AG04450 (cell line): ENCODE data around the gene ZNF783. TPM values are rescaled to one million over a fixed set of nuclear protein-coding genes. Genes with fewer than 3 reads are reported as not detected.

Source experiments
- CTCF ChIA-PET: fragments of 300-600, 350-600 bp; formaldehyde crosslinking; extraction: SDS; loops from one replicate; lab custom pipeline; 2022; ENCODE audit warnings: antibody characterized with exemption, inconsistent platforms; lab: Charles Lee
- POLR2A ChIA-PET: fragments of 350-600 bp; formaldehyde crosslinking; extraction: SDS; loops from one replicate; lab custom pipeline; 2021; ENCODE audit warnings: antibody characterized with exemption, inconsistent platforms; lab: Yijun Ruan, JAX
- DNase-seq: peaks from one replicate; pipeline ENCODE4 v3.0.0-alpha.2; 2011; ENCODE audit warnings: low read depth, low spot score
- H3K27ac ChIP-seq: one replicate; pipeline ENCODE4 v1.5.1; 2012; ENCODE audit warnings: low read depth, low read length, control low read depth
- H3K27me3 ChIP-seq: one replicate; pipeline ENCODE4 v1.6.0; 2012; ENCODE audit warnings: low read length; ENCODE audit not compliant: control insufficient read depth, insufficient read depth
- H3K4me3 ChIP-seq: 2 replicates; pipeline ENCODE4 v1.5.1; 2011; ENCODE audit warnings: mild to moderate bottlenecking, low read depth, low read length, control low read depth
- H3K9me3 ChIP-seq: 2 replicates; pipeline ENCODE4 v1.5.1; 2012; ENCODE audit warnings: low read length; ENCODE audit not compliant: control insufficient read depth, insufficient read depth
- polyA plus RNA-seq: library from polyadenylated mRNA; depleted of rRNA; stranded (reverse); fragments of >200 nt; gene quantifications from 2 replicates; pipeline ENCODE4 v1.2.3, GENCODE V29; 2011
- TF ChIP-seq, protein P1 (sequence below): IDR thresholded peaks from 2 replicates; pipeline ENCODE4 v1.5.1; 2011; ENCODE audit warnings: low read depth, low read length, control low read depth, inconsistent platforms

Gene ZNF783
- polyA plus RNA-seq, 1 experiment: 5.2 TPM

DNA sequence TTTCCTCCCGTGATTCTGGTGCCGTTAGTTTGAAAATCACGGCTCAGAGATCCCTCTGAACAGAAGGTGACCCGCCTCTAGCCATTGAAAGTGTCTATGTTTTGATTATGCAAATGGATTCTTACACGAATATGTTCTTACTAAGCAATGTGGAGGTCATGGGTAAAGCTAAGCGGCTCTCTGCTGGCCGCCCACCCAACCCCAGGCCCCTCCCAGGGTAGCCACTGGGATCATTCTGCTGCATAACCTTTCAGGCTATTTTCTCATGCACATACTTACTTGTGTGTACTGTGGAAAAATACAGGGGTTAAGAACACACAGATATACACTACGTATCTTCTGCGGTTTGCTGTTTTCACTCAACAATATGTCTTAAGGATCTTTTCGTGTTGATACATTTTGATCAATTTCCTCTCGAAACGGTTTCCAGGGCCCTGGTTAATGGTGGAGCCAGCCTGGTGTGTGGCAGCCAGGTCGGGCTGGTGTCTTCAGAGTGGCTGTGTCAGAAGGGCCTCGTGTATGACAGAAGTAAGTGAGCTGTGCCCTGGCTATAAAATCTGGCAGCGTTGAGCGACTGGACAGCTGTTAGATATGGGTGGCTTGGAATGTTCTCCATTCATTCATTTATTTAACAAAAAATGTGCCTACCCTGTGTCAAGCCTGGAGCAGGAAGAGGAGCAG, 29.9 kb downstream of the ZNF783 start:
- H3K4me3 ChIP-seq: no peak overlapping the region
- POLR2A ChIA-PET: interaction anchor here (0.6 kb wide), 1 partner anchor 33 kb away, joined by 11 read pairs; no protein-coding TSS in a partner anchor
- no peak for DNase-seq

DNA sequence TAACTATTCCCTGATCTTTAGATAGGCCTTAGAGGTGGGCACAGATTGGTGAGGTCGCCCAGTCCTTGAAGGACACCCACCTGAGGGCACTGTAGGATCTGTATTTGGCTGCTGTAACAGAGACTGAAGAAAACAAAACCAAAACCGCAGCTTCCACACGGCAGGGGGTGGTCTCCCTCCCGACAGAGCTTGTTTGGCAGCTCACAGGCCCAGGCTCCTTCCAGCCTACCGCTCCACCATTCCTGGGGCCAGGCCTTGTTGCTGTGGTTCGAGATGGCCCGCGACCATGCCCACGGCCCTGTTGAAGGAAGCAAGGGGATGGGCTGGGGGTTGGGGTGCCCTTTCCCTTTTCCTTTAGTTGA, 30.4 kb downstream of the ZNF783 start:
- TF ChIP-seq, protein P1, sequence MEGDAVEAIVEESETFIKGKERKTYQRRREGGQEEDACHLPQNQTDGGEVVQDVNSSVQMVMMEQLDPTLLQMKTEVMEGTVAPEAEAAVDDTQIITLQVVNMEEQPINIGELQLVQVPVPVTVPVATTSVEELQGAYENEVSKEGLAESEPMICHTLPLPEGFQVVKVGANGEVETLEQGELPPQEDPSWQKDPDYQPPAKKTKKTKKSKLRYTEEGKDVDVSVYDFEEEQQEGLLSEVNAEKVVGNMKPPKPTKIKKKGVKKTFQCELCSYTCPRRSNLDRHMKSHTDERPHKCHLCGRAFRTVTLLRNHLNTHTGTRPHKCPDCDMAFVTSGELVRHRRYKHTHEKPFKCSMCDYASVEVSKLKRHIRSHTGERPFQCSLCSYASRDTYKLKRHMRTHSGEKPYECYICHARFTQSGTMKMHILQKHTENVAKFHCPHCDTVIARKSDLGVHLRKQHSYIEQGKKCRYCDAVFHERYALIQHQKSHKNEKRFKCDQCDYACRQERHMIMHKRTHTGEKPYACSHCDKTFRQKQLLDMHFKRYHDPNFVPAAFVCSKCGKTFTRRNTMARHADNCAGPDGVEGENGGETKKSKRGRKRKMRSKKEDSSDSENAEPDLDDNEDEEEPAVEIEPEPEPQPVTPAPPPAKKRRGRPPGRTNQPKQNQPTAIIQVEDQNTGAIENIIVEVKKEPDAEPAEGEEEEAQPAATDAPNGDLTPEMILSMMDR: no peak
- no peak overlapping the region for H3K27ac ChIP-seq
- H3K9me3 ChIP-seq: no peaks in the 10 kb centered on the region
- ChIA-PET CTCF (no interaction called here), POLR2A (interaction anchor here (0.7 kb wide), 1 partner anchor 223 kb away, joined by 3 read pairs; no protein-coding TSS in a partner anchor)
- no peak for DNase-seq
- H3K4me3 ChIP-seq: no peak overlapping the region
- no peaks in the 10 kb centered on the region for H3K27me3 ChIP-seq

More for the DNA sequence above, 29.9 kb downstream of the ZNF783 start:
- Histone ChIP-seq H3K27ac (no peak overlapping the region), H3K9me3 (no peaks in the 10 kb centered on the region), H3K27me3 (no peaks in the 10 kb centered on the region)
- CTCF ChIA-PET: no interaction called here
- TF ChIP-seq, protein P1: no peak

DNA sequence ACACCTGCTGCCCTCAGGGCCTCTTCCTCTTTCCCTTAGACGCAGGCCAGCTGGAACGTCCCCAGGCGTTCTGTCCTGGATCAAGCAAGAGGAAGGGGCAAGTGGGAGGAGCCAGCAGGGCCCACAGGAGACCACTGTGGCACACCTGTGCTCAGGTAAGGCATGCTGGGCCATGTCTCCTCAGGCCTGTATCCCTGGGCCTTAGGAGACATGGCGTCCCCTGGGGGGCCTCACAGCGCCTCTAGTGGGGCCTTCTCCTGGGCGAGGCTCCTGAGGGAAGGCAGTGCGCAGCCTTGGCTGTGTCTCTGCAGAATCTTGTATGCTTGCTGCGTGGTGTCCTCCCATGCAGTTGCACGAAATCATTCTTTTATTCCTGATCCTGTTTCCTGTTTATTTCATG, 31.3 kb downstream of the ZNF783 start:
- Histone ChIP-seq H3K27me3 (no peaks in the 10 kb centered on the region), H3K4me3 (no peak overlapping the region), H3K27ac (no peak overlapping the region), H3K9me3 (no peaks in the 10 kb centered on the region)
- ChIA-PET POLR2A (no interaction called here), CTCF (no interaction called here)
- TF ChIP-seq, protein P1: no peak
- DNase-seq: no peak

DNA sequence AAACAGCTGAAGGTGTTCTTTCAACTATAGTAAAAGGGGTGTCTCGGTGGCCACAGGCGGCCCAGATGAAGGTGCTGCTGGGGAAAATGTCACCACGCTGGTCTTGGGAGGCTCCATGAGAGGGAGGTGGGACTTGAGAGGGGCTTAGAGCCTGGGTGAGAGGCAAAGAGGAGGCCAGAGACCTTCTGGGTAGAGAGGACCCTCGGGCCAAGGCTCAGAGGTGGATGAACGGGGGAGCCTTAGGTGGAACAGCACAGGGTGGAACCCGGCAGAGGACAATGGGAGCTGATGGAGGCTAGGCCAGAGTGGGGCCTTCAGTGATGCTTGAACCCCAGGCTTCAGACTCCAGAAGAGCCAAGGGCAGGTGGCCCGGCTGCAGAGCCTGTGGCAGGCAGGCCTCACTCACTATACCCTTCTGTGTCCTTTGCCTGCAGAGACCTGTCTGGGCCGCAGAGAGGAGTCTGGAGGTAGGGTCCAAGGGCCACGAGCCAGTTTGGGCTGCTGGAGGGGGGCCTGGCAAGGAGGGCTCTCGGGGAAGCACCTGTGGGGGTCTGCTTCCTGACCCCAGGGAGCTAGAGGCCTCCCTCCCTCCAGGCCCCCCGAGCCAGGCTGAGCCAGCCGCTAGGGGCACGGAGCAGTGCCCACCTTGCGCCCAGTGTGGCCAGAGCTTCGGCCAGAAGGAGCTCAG, 32.1 kb downstream of the ZNF783 start:
- DNase-seq: no peak
- TF ChIP-seq, protein P1: no peak
- CTCF ChIA-PET: no interaction called here

More for the DNA sequence above, 32.1 kb downstream of the ZNF783 start:
- Histone ChIP-seq H3K4me3 (no peak overlapping the region), H3K27ac (no peak overlapping the region), H3K27me3 (no peaks in the 10 kb centered on the region), H3K9me3 (no peaks in the 10 kb centered on the region)
- POLR2A ChIA-PET: no interaction called here
